Effector CD4-positive, alpha-beta T cell (primary cell): ENCODE data around the gene TMEM14B.
A peak's percentile ranks its signal among the peaks of the same experiment; 100 is the strongest.
"Not testable (repeated sequence)": the region's sequence is repeated elsewhere in the genome, so short reads cannot be mapped to it uniquely, and the experiment has no call there.

Experiments
- DNase-seq: peaks from one replicate; pipeline ENCODE4 v3.0.0-alpha.2; 2020

TMEM14B gene

DNA sequence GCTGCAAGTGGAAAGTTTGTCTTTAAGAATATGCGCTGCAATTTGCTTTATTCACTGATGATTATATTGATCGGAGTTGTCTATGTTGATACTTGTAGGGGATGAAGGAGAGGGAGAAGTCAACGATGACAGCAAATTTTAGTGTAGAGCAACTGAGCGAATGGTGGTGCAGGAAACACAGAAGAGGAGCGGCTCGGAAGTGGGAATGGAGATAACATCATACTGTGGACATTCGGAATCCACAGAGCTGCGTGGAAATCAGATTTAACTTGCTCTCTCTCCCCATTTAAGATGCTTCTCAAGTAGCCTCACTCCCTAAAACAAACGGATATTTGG is 722 bp upstream of the TMEM14B start:
- DNase-seq = no peak

DNA sequence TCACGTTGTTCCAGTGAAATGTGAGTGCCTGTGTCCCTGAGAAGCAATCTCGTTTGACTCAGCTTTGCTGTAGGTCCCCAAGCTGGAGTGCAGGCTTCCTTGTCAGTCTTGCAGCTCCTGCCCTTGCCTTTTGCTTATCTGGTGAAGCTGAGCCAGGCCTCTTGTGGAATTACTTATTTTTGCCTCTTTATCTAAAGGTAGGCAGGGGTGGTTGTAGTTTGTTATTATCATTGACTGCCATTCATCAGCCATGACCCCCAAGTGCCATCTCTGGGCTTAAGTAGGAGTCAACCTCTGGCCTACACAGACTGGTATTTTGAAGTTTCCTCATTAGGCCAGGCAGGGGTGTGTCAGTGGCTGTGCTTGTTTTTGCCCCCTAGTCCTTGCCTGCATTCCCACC is 2.1 kb downstream of the TMEM14B start:
- no peak for DNase-seq

DNA sequence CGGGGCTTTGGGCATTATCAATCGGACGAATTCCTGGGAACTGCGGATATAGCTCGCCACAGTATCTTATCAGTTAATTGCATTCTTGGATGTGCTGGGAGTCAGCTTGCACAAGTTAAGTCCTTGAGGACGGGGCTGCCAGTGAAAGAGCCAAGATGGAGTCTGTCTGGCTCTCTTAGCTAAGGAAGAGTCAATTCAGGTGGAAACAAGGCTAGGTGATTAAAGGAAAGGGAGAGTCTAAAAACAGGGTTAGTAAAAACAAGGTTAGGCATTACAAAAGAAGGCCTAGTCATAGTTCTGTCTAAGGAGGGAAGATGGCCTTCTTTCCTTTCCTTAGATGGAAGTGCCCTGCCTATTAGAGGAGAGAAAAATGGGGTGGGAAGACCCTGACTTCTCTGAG is 3.0 kb downstream of the TMEM14B start:
- DNase-seq = not testable (repeated sequence)

DNA sequence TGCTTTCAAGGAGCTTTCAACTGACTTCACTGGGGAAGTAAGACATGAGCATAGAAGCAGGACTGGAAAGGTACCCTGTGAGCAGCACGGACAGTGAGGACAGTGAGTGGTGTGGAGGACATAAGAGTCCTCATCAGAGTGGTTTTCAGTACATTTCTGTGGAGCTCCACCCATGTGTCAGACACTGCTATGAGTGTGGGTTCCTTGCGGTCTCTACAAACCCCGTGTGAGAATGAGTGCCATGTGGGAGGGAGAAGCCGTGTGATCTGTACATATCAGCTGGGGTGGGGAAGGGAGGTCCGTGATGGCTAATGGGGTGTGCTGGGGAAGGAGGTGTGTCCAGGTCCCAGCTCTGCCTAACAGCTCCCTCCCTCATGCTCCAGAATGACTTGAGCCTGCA is 4.2 kb downstream of the TMEM14B start:
- not testable (repeated sequence) for DNase-seq

DNA sequence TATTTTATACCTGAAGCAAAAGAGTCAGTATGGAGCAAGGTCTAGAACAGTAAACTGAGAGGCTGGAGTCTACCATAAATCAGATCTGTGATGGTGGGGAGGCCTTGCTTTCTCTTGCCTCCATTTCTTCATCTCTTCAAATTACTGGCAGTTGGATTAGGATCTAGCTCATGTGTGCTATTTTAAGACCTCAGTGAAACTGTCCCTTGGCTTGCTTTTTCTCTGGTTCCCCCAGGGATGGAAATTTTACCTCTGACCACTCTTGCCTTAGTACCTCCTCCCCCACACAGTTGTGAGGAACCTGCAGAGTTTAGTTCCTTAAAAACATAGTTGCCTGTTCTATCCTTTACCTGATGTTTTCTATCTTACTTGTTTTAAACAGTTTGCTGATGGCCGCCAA is 8.5 kb downstream of the TMEM14B start:
- DNase-seq = no peak

DNA sequence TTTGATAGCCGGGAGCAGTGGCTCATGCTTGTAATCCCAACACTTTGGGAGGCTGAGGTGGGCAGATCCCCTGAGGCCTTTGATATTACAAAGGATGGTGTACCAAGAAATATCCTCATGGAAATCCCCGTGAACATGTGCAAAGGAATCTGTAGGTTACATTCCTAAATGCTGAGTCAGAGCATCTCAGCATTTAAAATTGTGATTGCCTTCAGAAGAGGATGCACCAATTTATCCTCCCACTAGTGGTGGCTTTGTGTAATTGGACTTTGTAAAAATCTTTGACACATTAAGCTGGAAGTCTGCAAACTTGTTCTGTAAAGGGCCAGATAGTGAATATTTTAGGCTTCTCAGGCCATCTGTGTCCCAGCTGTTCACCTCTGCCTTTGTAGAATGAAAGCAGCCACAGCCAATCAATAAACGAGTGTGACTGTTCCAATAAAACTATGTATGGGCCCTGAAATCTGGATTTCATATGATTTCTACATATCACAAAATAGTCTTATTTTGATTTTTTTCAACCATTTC is 11.8 kb downstream of the TMEM14B start:
- DNase-seq = no peak

DNA sequence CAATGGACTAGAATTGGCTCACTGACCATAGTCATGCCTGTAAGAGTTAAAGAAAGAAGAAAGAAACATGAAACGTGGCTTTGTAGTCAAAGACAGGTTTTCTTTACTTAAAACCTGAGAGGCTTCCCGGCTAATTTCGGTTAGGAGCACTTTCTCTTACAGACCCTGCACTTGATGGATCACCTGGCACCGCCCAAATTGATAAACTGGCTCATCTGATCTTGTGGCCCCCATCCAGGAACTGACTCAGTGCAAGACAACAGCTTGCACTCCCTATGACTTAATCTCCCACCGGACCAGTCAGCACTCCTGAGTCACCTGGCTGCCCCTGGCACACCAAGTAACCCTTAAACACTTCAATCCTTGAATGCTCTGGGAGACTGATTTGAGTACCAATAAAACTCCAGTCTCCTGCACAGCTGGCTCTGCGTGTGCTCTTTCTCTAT is 12.3 kb downstream of the TMEM14B start:
- DNase-seq = no peak

DNA sequence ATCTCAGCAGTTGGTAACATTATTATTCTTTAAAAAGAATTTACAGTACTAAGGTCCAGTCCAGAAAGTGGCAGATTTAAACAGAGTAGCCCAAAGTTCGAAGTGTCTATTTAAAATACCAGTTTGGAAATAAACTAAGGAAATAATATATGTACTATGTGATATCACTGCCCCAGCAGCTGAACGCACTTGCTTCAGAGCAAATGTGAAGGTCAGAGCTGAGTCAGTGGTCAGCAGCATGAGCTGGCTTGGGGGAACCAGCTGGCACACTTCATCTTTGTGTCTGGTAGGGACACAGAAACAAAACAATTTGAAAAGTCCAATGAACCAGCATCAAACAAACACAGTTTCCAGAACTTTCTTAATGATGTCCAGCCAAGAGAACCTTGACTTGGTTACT is 15.4 kb downstream of the TMEM14B start:
- no peak for DNase-seq

DNA sequence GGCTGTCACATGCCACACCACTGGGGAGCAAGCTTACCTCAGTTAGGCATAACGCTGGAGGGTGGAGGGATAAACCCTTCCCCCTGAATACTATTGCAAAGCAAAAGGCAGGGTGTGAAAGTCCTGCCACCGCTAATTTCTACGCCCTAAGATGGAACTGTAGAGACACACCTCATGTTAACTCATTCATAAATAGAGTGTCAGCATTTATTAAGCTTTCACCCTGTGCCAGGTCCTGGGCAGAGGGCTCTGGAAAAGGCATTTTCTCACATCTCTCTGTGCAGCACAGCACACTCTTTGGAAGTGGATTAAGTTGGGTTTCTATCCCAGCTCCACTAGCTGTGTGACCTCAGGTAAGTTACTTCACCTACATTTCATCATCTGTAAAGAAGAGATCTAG is 21.8 kb downstream of the TMEM14B start:
- DNase-seq = no peak

DNA sequence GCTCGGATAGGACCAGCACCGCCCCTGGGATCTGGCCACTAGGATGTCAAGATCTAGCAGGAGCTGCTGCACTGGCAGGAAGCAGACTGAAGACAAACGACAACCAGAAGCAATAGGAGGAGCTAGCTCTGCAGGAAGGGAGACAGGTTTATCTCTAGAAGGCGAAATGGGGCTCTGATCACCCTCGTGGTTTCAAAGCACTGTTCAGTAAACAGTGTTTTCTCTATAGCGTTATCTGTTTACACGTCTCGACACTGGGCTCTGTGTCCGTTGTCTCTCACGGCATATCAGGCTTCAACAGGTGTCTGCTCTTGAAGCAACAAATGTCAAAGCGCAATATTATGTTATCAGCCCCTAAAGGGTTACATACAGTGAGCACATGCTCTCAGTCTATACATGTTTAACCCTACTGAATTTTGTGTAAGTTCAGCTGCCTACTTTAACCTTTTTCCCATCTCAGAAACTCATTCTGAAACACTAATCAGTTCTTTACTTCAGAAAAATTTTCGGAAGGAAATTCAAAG is 23.8 kb downstream of the TMEM14B start:
- no peak for DNase-seq

DNA sequence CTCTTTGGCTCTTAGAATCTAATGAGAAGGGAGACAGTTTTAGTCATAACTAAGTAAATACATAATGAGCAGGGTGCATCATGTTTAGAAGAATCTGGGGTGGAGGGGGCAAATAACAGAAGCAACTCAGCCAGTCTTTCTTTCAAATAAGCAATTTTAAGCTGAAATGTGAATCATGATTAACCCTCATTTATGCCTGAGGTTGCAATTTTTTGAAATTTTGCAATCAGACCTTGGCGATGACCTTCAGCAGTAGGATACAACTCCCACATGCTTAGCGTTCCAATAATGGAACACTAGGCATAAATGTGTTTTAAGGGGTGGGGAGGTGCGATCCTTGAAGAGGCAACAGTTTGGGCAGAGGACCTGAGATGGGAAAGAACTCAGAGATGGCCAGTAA is 30.6 kb downstream of the TMEM14B start:
- DNase-seq = no peak

DNA sequence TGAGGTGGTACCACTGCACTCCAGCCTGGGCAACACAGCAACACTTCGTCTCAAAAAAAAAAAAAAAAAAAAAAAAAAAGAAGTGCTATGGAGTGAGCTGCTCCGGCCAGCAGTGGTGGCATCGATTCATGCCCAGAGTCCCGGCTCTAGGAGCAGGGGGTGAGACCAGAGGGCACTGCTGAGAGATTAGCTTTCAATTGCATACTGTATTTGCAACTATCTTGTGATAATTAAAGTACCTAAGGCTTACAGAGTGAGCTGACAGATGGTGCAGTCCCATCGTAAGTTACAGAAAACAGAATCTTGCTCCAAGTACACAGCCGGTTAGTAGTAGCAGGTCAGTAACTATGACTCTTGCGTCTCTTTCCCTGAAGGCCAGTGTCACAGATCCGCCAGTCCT is 31.5 kb downstream of the TMEM14B start:
- no peak for DNase-seq

DNA sequence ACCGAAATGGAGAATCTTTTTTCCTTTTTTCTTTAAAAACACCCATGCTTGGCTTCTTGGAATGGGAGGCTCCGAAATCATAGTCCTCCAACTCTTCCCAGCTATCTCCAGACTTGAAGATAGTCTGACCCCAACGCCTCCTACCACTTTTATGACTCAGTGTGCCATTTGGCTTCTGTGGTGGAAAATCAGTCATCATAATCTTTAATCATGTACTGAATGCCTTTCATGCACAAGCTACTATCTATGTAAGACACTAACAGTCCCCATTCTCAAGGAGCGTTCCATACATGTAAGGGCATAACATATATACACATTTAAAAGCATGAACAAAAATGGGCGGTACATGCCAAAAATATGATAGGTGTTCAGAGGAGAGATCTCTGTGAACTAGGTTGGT is 44.1 kb downstream of the TMEM14B start:
- no peak for DNase-seq

DNA sequence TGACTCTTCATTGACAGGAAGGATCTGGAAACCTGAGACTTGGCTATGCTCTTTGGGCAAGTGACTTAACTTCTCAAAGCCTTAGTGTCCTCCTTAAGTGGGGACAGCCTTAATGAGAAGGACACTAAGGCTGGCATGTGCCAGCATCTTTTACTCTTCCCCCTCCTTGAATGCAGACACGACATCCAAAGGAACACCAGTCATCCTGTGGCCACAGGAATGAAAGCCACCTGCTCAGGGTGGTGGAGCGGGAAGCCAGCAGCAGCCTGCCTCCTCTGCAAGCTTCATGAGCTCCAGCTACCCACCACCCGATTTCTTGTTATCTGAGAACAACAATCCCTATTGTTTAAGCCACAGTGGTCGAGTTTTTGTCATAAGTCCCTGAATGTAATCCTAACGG is 44.5 kb downstream of the TMEM14B start:
- DNase-seq = no peak

DNA sequence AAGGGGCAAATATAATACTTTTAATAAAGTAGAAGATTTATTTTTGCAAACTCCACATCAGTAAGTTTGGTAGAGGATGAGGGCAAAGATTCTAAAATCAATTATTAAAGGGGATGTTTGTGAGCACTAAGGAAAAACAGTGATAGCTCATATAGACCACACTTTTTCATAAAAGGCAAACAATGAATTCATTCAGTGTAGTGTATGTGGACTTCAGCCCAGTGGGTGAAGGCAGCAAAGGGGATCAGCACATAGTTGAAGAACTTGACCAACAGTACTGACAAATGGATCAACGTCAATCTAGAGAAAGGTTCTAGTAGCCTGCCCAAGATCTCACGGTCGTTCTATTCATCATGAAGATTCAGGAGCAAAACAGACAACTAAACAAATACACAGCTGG is 45.4 kb downstream of the TMEM14B start:
- no peak for DNase-seq

DNA sequence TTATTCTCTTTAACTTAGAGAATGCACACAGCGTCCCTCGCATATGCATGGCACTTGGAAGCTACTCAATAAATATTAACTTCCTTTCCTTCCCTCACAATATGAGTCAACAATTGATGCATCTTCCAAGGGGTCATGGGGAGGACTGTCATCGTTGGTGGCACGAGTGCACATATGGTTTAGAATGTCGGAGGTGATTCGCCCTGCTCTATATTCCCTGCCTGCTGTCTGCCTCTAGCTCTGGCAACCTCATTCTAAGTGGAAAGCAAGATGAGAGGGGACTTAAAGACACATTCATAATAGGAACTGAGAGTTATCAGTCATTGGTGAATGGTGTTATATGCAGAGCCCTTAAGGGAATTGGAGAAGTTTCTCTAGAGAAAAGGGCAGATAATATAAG is 46.1 kb downstream of the TMEM14B start:
- no peak for DNase-seq

DNA sequence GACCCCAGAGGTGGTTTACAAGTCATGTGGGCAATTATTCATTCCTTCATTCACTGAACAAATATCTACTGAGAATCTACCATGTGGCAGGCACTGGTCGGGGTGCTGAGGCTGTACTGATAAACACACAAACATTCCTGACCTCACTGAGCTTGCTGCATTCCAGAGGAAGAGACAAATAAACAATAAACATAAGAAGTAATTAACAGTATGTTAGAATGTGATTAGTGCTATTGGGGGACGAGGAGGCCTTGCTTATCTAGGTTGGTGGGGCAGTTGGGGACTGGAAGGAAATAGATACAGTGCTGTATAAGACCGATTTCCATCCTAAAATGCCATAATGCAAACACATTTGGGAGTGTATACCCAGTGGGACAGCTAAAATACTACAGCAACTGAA is 46.6 kb downstream of the TMEM14B start:
- DNase-seq = no peak

DNA sequence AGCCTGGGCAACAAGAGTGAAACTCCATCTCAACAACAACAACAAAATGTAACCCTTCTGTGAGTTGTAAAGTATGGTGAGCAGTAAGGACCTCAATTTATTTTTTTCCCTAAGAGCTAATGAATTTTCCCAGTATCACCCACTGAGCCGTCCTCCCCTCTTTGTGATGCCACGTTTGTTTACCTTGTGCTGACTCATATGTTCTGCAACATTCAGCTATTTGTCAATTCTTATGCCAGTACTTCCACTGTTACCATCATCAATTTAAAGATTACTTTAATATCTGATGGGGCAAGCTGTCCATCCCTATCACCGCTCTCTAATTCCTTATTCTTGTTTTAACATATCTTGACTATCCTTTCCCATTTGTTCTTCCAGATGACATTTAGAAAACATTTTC is 53.2 kb downstream of the TMEM14B start:
- DNase-seq = no peak

DNA sequence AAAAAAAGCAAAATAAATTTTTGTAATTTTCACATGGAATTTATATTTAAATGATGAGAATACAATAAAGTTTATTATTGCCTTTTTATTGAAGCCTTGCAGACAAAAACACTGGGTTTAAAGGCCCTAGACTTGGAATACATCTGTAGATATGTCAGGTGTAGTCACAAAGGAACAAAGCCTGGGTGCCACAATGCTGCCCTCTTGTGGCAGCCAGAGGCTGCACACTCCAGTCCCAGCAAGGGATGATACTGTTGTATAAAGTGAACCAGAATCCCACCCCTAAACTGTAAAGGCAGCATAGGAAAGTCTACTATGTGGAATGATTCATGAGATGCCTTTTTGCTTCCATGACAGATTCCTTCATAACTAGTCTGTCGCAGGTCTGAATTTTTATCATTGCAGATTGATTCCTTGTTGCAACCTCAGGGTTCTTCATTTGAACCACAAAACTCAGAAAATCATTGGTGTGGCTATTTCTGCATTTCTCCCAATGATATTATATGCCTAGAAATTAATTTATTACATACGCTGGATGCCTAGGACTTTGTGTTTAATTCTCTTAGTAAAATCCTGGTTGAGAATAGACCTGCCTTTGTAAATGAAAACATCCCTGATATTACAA is 53.7 kb downstream of the TMEM14B start:
- DNase-seq = peak; percentile 47
